Activated CD4-positive, CD25-positive, alpha-beta regulatory T cell treated with anti-CD3 and anti-CD28 coated beads, Interleukin-2, amount 50 U/mL, for 16 hours (primary cell): Measurements from ENCODE around the gene PLCL1.

Source experiments
- DNase-seq: peaks from one replicate; pipeline ENCODE4 v3.0.0-alpha.2; 2020; ENCODE audit warnings: low read depth, low spot score

The PLCL1 gene

GRCh38 chr2:197857476-197858107 is 53.2 kb downstream of the PLCL1 start:
- no peak for DNase-seq

GRCh38 chr2:197858607-197859140 is 54.3 kb downstream of the PLCL1 start:
- no peak for DNase-seq

- no peak for DNase-seq
These were observed 58.0 kb downstream of the PLCL1 start for GRCh38 chr2:197862246-197862955.

GRCh38 chr2:197863744-197864143 is 59.4 kb downstream of the PLCL1 start:
- no peak for DNase-seq

- no peak for DNase-seq
These were observed 62.1 kb downstream of the PLCL1 start for GRCh38 chr2:197866455-197866854.

- no peak for DNase-seq
These were observed 62.6 kb downstream of the PLCL1 start for GRCh38 chr2:197867033-197867432.

- no peak for DNase-seq
These were observed 63.2 kb downstream of the PLCL1 start for GRCh38 chr2:197867624-197868023.

GRCh38 chr2:197868206-197868605 is 63.8 kb downstream of the PLCL1 start:
- no peak for DNase-seq

GRCh38 chr2:197869041-197869440 is 64.6 kb downstream of the PLCL1 start:
- DNase-seq, result no peak

GRCh38 chr2:197869501-197870111 is 65.2 kb downstream of the PLCL1 start:
- no peak for DNase-seq

- DNase-seq, result no peak
These were observed 65.7 kb downstream of the PLCL1 start for GRCh38 chr2:197870137-197870536.

GRCh38 chr2:197871780-197872456 is 67.5 kb downstream of the PLCL1 start:
- DNase-seq, result no peak

GRCh38 chr2:197873293-197873701 is 68.9 kb downstream of the PLCL1 start:
- no peak for DNase-seq

- DNase-seq, result no peak
These were observed 71.4 kb downstream of the PLCL1 start for GRCh38 chr2:197875763-197876162.

GRCh38 chr2:197876524-197876923 is 72.1 kb downstream of the PLCL1 start:
- DNase-seq, result no peak

GRCh38 chr2:197877038-197877437 is 72.6 kb downstream of the PLCL1 start:
- DNase-seq, result no peak

- no peak for DNase-seq
These were observed 74.4 kb downstream of the PLCL1 start for GRCh38 chr2:197878792-197879191.

- DNase-seq, result no peak
These were observed 75.5 kb downstream of the PLCL1 start for GRCh38 chr2:197879812-197880408.

GRCh38 chr2:197883354-197884032 is 79.1 kb downstream of the PLCL1 start:
- no peak for DNase-seq

- DNase-seq, result no peak
These were observed 79.9 kb downstream of the PLCL1 start for GRCh38 chr2:197884252-197884651.

- no peak for DNase-seq
These were observed 80.7 kb downstream of the PLCL1 start for GRCh38 chr2:197885126-197885525.
